AG09309 (cell line): Measurements from ENCODE around the gene MACROD1.

Experiments
- DNase-seq: peaks from one replicate; pipeline ENCODE4 v3.0.0-alpha.2; 2010; ENCODE audit warnings: low read depth
- H3K4me3 ChIP-seq: 2 replicates; pipeline ENCODE4 v1.5.1; 2011; ENCODE audit warnings: mild to moderate bottlenecking, low read depth, low read length, moderate library complexity; ENCODE audit not compliant: control insufficient read depth
- TF ChIP-seq, protein P1 (sequence below): IDR thresholded peaks from 2 replicates; pipeline ENCODE4 v1.5.1; 2011; ENCODE audit warnings: mild to moderate bottlenecking, low read depth, low read length, inconsistent platforms; ENCODE audit not compliant: insufficient read depth, control insufficient read depth; ENCODE audit errors: missing control alignments

Gene MACROD1

DNA sequence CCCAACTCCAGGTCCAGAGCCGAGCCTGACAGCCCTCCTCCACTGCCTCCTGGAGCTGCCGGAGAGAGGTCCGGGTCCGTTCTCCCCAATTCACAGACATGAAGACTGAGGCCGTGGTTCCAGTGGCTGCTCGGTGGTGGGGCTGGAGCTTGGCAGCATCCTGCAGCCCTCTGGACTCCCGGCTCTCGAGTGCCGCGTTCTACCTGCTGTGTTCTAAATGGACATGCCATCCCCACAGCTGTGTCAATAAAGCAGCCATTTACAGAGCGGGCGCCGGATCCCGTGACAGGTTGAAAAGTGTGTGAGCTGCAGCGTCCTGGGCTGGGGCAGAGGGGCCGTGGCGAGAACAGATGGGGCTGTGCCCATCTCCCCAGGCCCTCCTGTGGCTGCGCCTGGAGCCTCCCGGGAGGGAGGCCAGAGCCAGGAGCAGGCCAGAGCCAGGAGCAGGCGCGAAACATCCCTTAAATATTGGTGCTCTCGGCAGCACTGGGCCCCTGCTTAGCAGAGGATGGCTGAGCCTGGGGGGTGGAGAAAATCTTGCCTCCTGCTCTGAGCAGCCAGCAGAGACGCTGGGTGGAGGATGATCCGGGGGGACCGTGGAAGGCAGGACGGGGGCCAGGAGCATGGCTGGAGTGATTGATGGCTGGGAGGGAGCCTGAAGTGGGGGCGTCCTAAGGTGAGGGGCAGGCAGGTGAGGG lies 84.0 kb downstream of the MACROD1 start:
- no peak for DNase-seq
- TF ChIP-seq, protein P1, sequence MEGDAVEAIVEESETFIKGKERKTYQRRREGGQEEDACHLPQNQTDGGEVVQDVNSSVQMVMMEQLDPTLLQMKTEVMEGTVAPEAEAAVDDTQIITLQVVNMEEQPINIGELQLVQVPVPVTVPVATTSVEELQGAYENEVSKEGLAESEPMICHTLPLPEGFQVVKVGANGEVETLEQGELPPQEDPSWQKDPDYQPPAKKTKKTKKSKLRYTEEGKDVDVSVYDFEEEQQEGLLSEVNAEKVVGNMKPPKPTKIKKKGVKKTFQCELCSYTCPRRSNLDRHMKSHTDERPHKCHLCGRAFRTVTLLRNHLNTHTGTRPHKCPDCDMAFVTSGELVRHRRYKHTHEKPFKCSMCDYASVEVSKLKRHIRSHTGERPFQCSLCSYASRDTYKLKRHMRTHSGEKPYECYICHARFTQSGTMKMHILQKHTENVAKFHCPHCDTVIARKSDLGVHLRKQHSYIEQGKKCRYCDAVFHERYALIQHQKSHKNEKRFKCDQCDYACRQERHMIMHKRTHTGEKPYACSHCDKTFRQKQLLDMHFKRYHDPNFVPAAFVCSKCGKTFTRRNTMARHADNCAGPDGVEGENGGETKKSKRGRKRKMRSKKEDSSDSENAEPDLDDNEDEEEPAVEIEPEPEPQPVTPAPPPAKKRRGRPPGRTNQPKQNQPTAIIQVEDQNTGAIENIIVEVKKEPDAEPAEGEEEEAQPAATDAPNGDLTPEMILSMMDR, result no peak
- H3K4me3 ChIP-seq, result no peak overlapping the region

- H3K4me3 ChIP-seq, result no peak overlapping the region
- DNase-seq, result no peak
- TF ChIP-seq, protein P1, result no peak
Measured at GRCh38 chr11:64080390-64080789, 85.5 kb downstream of the MACROD1 start.

GRCh38 chr11:64078905-64079304 lies 87.0 kb downstream of the MACROD1 start:
- TF ChIP-seq, protein P1, result no peak
- no peak overlapping the region for H3K4me3 ChIP-seq
- no peak for DNase-seq

GRCh38 chr11:64078284-64078683 lies 87.6 kb downstream of the MACROD1 start:
- no peak overlapping the region for H3K4me3 ChIP-seq
- TF ChIP-seq, protein P1, result no peak
- no peak for DNase-seq

- no peak for DNase-seq
- no peak overlapping the region for H3K4me3 ChIP-seq
- TF ChIP-seq, protein P1, result no peak
Measured at GRCh38 chr11:64077607-64078006, 88.3 kb downstream of the MACROD1 start.

- TF ChIP-seq, protein P1, result no peak
- DNase-seq, result no peak
- H3K4me3 ChIP-seq, result no peak overlapping the region
Measured at GRCh38 chr11:64076758-64077157, 89.2 kb downstream of the MACROD1 start.

DNA sequence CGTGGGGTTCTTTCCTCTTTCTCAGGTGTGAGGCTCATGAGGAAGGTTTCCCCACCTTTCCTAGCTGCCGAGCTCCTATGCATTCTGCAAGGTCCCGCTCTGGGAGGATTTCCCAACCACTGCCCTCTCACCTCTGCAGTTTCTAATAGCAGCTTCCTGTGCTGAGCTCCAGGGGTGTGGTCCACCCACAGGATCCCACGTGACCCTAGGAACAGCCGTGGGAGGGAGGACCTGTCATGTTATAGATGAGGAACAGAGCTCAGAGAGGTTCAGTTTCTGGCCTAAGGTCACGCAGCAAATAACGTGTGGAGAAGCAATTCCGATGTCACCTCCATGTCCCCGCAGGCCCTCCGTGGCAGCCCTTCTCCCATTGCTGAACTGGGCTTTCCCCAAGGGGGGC lies 91.7 kb downstream of the MACROD1 start:
- TF ChIP-seq, protein P1, result no peak
- no peak for DNase-seq
- H3K4me3 ChIP-seq, result no peak overlapping the region
